Measurements from ENCODE around the gene C5orf24.

Gene C5orf24

DNA sequence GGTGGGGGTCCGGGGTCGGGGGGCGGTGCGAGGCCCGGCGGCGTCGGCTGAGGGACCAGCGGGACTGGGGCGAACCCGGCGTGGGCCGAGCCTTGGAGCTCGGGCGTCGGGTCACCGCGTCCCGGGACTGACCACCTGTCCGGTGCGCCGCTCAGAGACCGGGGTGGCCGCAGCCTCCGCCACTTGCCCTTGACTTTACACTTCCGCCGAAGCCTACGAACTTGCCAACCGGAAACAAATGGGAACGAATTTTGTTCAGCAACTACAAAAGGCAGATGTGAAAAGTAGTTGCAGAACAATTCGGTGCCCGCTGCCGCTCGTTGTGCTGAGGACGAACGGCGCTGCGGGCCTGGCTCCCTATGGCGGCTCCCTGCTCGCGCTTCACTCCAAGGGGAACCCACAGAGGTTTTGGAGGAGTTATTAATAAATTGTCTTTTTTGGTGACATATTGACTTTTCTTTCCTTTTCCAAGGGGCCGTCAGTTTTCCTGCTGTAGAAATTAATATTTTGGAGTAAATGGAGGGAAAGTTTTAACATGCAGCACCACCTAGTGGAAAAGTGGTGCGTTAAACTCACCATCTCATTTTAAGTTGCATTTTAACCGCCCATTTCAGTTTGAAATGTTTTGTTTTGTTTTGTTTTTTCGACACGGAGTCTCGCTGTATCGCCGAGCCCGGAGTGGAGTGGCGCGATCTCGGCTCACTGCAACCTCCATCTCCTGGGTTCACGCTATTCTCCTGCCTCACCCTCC is 59.7 kb downstream of the C5orf24 start:
- peak; percentile 59 for DNase-seq (ENCODE audit: low spot score)
- peak; percentile 53 for FAIRE-seq

DNA sequence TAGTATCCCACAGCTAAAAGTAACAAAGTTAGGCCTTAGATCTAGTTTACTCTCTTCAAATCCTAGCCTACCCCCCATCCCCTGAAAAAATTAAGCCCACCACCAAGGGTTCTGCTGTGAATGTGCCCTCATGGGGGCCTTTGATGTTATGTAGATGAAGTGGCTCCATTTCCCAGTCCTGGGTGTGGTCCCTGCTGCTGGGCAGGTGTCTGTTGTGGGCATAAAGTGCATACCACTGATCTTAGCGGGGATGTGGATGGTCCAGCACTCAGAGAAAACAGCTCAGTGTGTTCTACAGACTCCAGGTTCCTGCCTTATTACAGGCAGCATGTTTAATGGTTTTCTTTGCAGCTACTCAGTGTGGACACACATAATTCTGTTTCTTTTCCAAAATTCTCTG is 61.0 kb downstream of the C5orf24 start:
- FAIRE-seq (no peak), DNase-seq (ENCODE audit: low spot score) (no peak)

Measured in RCC 7860 (cell line).